Liver (tissue), 9 donors: ENCODE results near the gene CFAP410. TPM values are rescaled to one million over a fixed set of nuclear protein-coding genes. Genes with fewer than 3 reads are reported as not detected.

ENCODE experiments used
- DNase-seq: peaks from one replicate; pipeline ENCODE4 v3.0.0-alpha.2; 2017; ENCODE audit warnings: low spot score
- H3K27ac ChIP-seq, 2 donors: one replicate each; pipeline ENCODE4 v1.7.0; 2013; ENCODE audit warnings: inconsistent platforms in 2 of 2, low read length in 2 of 2, control low read depth in 1 of 2, low read depth in 1 of 2, mild to moderate bottlenecking in 1 of 2
- H3K27me3 ChIP-seq, 4 donors: one replicate each; pipeline versions ENCODE4 v1.6.1 to v1.7.0; 2013; ENCODE audit warnings: low read length in 3 of 4, inconsistent platforms in 1 of 4, mild to moderate bottlenecking in 1 of 4, moderate library complexity in 1 of 4; ENCODE audit not compliant: control insufficient read depth in 4 of 4, insufficient read depth in 4 of 4
- H3K36me3 ChIP-seq, 4 donors: one replicate each; pipeline versions ENCODE4 v1.6.1 to v1.7.0; 2013; ENCODE audit warnings: low read length in 3 of 4, mild to moderate bottlenecking in 3 of 4, low read depth in 1 of 4, moderate library complexity in 1 of 4; ENCODE audit not compliant: control insufficient read depth in 4 of 4, insufficient read depth in 3 of 4
- H3K4me1 ChIP-seq, 4 donors: one replicate each; pipeline versions ENCODE4 v1.6.1 to v1.7.0; 2013; ENCODE audit warnings: low read length in 3 of 4, mild to moderate bottlenecking in 3 of 4, moderate library complexity in 1 of 4; ENCODE audit not compliant: control insufficient read depth in 4 of 4, insufficient read depth in 4 of 4
- H3K4me3 ChIP-seq, 3 donors: one replicate each; pipeline versions ENCODE4 v1.6.1 to v1.7.0; 2013; ENCODE audit warnings: low read length in 3 of 3, control low read depth in 1 of 3, low read depth in 1 of 3, mild to moderate bottlenecking in 1 of 3
- H3K9ac ChIP-seq, 2 donors: one replicate each; pipeline ENCODE4 v1.7.0; 2013; ENCODE audit warnings: low read length in 2 of 2, mild to moderate bottlenecking in 2 of 2, moderate library complexity in 2 of 2, control low read depth in 1 of 2, low read depth in 1 of 2
- H3K9me3 ChIP-seq, 4 donors: one replicate each; pipeline versions ENCODE4 v1.6.1 to v1.7.0; 2013; ENCODE audit warnings: low read length in 3 of 4; ENCODE audit not compliant: control insufficient read depth in 4 of 4
- ATF3 ChIP-seq: IDR thresholded peaks from 2 replicates; pipeline ENCODE4 v1.6.1; 2016; ENCODE audit warnings: antibody characterized with exemption
- CTCF ChIP-seq: fragments of 150-350 bp; IDR thresholded peaks from 2 replicates; pipeline ENCODE4 v1.5.1; 2017; ENCODE audit warnings: improper control_type of control experiment, low read depth, low read length; ENCODE audit not compliant: missing input control
- EGR1 ChIP-seq, 2 donors: IDR thresholded peaks; 2 replicates each; pipeline ENCODE4 v1.6.1; 2016 to 2018; ENCODE audit warnings: antibody characterized with exemption in 2 of 2, low read depth in 2 of 2
- FOXA1 ChIP-seq: IDR thresholded peaks from 2 replicates; pipeline ENCODE4 v1.6.1; 2016; ENCODE audit warnings: antibody characterized with exemption
- FOXA2 ChIP-seq: IDR thresholded peaks from 2 replicates; pipeline ENCODE4 v1.6.1; 2016; ENCODE audit warnings: antibody characterized with exemption
- GABPA ChIP-seq, 2 donors: IDR thresholded peaks in 1 of 2; conservative IDR thresholded peaks in 1 of 2; 2 replicates each; pipeline ENCODE4 v1.6.1; 2016; ENCODE audit warnings: antibody characterized with exemption in 2 of 2, mild to moderate bottlenecking in 1 of 2, moderate library complexity in 1 of 2
- HNF4A ChIP-seq, 2 donors: conservative IDR thresholded peaks; 2 replicates each; pipeline ENCODE4 v1.6.1; 2016; ENCODE audit warnings: antibody characterized with exemption in 2 of 2, mild to moderate bottlenecking in 2 of 2
- HNF4G ChIP-seq: IDR thresholded peaks from 2 replicates; pipeline ENCODE4 v1.6.1; 2016; ENCODE audit warnings: antibody characterized with exemption
- JUND ChIP-seq, 2 donors: IDR thresholded peaks; 2 replicates each; pipeline ENCODE4 v1.6.1; 2016; ENCODE audit warnings: antibody characterized with exemption in 2 of 2
- MAX ChIP-seq: IDR thresholded peaks from 2 replicates; pipeline ENCODE4 v1.6.1; 2016; ENCODE audit warnings: antibody characterized with exemption
- NR2F2 ChIP-seq: IDR thresholded peaks from 2 replicates; pipeline ENCODE4 v1.6.1; 2016; ENCODE audit warnings: antibody characterized with exemption
- RAD21 ChIP-seq, 2 donors: IDR thresholded peaks; 2 replicates each; pipeline ENCODE4 v1.6.1; 2016; ENCODE audit warnings: antibody characterized with exemption in 2 of 2, mild to moderate bottlenecking in 2 of 2
- REST ChIP-seq: IDR thresholded peaks from 2 replicates; pipeline ENCODE4 v1.6.1; 2016; ENCODE audit warnings: antibody characterized with exemption, mild to moderate bottlenecking
- RXRA ChIP-seq, 2 donors: IDR thresholded peaks; 2 replicates each; pipeline ENCODE4 v1.6.1; 2017 to 2018; ENCODE audit warnings: antibody characterized with exemption in 2 of 2, mild to moderate bottlenecking in 1 of 2
- SP1 ChIP-seq: IDR thresholded peaks from 2 replicates; pipeline ENCODE4 v1.6.1; 2018; ENCODE audit warnings: antibody characterized with exemption, mild to moderate bottlenecking
- TAF1 ChIP-seq: conservative IDR thresholded peaks from 2 replicates; pipeline ENCODE4 v1.6.1; 2016; ENCODE audit warnings: antibody characterized with exemption, mild to moderate bottlenecking
- YY1 ChIP-seq: IDR thresholded peaks from 2 replicates; pipeline ENCODE4 v1.6.1; 2016; ENCODE audit warnings: antibody characterized with exemption, mild to moderate bottlenecking
- ZBTB33 ChIP-seq: IDR thresholded peaks from 2 replicates; pipeline ENCODE4 v1.6.1; 2016; ENCODE audit warnings: antibody characterized with exemption
- WGBS: extraction: QIAGEN DNeasy Blood & Tissue Kit; methylation state at CpG from one replicate; pipeline ENCODE4 v1.1.7; 2013; 5-methylcytosine and 5-hydroxymethylcytosine counted together
- polyA plus RNA-seq, 2 donors: library from polyadenylated mRNA; stranded (reverse) in 1 of 2; unstranded in 1 of 2; fragments of 200-250 nt in 1 of 2; fragments of >200 nt in 1 of 2; fragmentation: Nextera tagmentation in 1 of 2; extraction: Ambion mirVana in 1 of 2; gene quantifications; one replicate each; pipeline versions ENCODE4 v1.2.1 to v1.2.3, GENCODE V29; 2013 to 2015
- total RNA-seq, 2 donors: library from RNA; depleted of rRNA; stranded (reverse); fragments of >200 nt; gene quantifications; one replicate each; pipeline ENCODE4 v1.2.3, GENCODE V29; 2014
- donor health status: healthy.
- donor health status: healthy.
- donor health status: healthy.
- donor health status: healthy.
- donor health status: healthy.

Gene CFAP410
- total and polyA plus RNA-seq, 4 donors, result 7.9 to 16.3 (median 12.3) TPM

GRCh38 chr21:44293551-44294231 lies 45.5 kb downstream of the CFAP410 start:
- no peak for TF ChIP-seq NR2F2
- no peak for TF ChIP-seq ZBTB33
- TF ChIP-seq RAD21 (IDR thresholded peaks at IDR 0.05), result no peak
- TF ChIP-seq FOXA1, result no peak
- TF ChIP-seq HNF4G, result no peak
- TF ChIP-seq HNF4A (conservative IDR thresholded peaks at IDR 0.05), result no peak
- no peak for TF ChIP-seq SP1
- TF ChIP-seq GABPA (IDR thresholded peaks at IDR 0.05 in 1 of 2, conservative IDR thresholded peaks at IDR 0.05 in 1 of 2), result no peak
- TF ChIP-seq JUND (IDR thresholded peaks at IDR 0.05), result no peak
- no peak for TF ChIP-seq REST
- TF ChIP-seq ATF3, result no peak
- no peak for TF ChIP-seq EGR1 (IDR thresholded peaks at IDR 0.05; ENCODE audit: low read depth in 2 of 2)
- no peak for TF ChIP-seq TAF1
- TF ChIP-seq YY1, result no peak
- TF ChIP-seq MAX, result no peak
- TF ChIP-seq RXRA (IDR thresholded peaks at IDR 0.05), result no peak
- no peak for TF ChIP-seq FOXA2
- no peak for TF ChIP-seq CTCF
- WGBS, result 92% methylated on average over 33 of the region's 33 CpGs
- Histone ChIP-seq H3K4me1 (peaks cover 0 to 7% (median 6%) of the 10 kb centered on the region in 4 donors), H3K9me3 (no peaks in the 10 kb centered on the region), H3K27me3 (no peaks in the 10 kb centered on the region), H3K4me3 (no peak overlapping the region), H3K36me3 (no peaks in the 10 kb centered on the region), H3K27ac (no peak overlapping the region), H3K9ac (no peak overlapping the region)
- DNase-seq, result no peak
